ENCODE data around the gene SLC17A9.

The SLC17A9 gene

DNA sequence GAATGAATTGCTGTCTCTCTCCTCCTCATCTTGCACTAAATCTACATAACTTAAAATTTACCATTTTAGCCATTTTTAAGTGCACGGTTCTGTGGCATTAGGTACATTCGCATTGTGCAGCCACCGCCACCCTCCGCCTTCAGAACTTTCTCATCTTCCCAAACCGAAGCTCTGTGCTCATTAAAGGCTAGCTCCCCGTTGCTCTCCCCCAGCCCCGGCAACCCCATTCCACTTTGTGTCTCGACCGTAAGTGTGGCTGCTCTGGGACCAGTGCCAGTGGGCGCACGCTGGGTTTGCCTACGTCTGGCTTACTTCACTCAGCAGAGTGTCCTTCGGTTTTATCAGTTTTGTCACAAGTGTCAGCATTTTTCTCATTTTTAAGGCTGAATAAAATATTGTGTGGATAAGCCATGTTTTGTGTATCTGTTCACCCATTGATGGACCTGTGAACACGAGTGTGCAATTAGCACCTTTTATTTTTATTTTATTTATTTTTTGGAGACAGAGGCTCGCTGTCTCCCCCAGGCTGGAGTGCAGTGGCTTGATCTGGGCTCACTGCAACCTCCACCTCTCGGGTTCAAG is 16.8 kb downstream of the SLC17A9 start:
- Mint-ChIP-seq H3K27ac (no peak overlapping the region), H3K27me3 (peaks cover 46% of the 10 kb centered on the region), H3K4me3 (no peak overlapping the region), H3K36me3 (ENCODE audit: low read depth) (peaks cover 32% of the 10 kb centered on the region), H3K4me1 (ENCODE audit: low read depth) (peaks cover 21% of the 10 kb centered on the region), H3K9me3 (no peaks in the 10 kb centered on the region)
- intact Hi-C loops (cut with micrococcal nuclease), result no loop called here

DNA sequence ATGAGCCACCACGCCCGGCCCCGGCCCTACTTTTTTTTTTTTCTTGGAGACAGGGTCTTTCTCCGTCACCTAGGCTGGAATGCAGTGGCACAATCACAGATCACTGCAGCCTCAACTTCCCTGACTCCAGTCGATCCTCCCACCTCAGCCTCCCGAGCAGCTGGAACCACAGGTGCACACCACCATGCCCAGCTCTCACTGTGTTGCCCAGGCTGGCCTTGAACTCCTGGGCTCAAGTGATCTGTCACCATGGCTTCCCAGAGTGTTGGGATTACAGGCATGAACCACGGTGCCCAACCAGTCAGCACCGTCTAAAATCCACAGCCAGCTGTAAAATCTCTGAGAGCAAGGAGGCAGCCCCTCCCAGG is 17.4 kb downstream of the SLC17A9 start:
- Mint-ChIP-seq H3K27me3 (peaks cover 52% of the 10 kb centered on the region), H3K4me3 (no peak overlapping the region), H3K9me3 (no peaks in the 10 kb centered on the region), H3K4me1 (ENCODE audit: low read depth) (peaks cover 14% of the 10 kb centered on the region), H3K36me3 (ENCODE audit: low read depth) (peaks cover 26% of the 10 kb centered on the region), H3K27ac (no peak overlapping the region)
- intact Hi-C loops (cut with micrococcal nuclease), result no loop called here

DNA sequence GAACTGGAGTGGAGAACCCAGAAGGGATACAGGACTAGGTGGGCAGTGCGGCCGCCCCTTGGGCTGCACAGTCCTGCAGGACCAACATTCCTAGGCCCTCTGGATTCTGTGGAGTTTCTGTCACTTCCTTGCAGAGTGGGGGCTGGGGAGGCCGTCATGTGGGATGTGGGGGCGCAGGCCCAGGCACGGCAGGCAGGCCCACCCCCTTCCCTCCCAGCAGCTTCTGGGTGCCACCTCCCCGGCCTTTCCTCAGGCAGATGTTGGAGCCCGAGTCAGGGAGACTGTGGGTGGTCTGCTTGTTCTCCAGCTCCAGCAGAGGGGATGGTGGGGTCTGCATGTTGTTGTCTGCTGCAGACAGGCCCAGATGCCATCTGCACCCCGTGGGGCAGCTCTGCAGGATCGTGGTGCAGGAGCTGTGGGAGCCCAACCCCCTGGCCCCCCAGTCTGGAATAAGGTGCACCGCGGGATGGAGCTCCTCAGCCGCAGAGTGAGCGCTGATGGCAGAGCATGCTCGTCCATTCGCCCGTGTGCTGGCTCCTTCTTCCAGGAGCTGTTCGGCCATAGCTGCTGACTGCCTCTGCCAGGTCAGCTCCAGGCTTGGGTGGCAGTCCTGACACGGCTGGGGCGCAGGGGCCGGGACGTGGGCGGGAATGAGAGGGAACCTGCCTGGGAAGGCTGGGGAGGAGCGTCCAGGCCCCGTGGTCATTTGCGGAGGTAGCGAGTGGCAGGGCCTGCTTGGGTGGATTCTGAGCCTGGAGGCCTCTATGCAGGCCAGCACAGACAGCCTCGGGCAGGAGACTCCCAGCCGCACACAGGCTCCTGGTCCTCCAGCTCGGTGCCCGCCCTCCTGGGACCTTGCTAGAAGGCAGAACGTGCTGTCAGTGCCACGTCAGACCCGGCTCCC is 18.1 kb downstream of the SLC17A9 start:
- no peak overlapping the region for H3K27ac Mint-ChIP-seq
- peaks cover 19% of the 10 kb centered on the region for H3K36me3 Mint-ChIP-seq (ENCODE audit: low read depth)
- intact Hi-C loops (cut with micrococcal nuclease), result no loop called here
- no peaks in the 10 kb centered on the region for H3K9me3 Mint-ChIP-seq
- H3K4me3 Mint-ChIP-seq, result no peak overlapping the region
- peaks cover 13% of the 10 kb centered on the region for H3K4me1 Mint-ChIP-seq (ENCODE audit: low read depth)
- H3K27me3 Mint-ChIP-seq, result peaks cover 58% of the 10 kb centered on the region

DNA sequence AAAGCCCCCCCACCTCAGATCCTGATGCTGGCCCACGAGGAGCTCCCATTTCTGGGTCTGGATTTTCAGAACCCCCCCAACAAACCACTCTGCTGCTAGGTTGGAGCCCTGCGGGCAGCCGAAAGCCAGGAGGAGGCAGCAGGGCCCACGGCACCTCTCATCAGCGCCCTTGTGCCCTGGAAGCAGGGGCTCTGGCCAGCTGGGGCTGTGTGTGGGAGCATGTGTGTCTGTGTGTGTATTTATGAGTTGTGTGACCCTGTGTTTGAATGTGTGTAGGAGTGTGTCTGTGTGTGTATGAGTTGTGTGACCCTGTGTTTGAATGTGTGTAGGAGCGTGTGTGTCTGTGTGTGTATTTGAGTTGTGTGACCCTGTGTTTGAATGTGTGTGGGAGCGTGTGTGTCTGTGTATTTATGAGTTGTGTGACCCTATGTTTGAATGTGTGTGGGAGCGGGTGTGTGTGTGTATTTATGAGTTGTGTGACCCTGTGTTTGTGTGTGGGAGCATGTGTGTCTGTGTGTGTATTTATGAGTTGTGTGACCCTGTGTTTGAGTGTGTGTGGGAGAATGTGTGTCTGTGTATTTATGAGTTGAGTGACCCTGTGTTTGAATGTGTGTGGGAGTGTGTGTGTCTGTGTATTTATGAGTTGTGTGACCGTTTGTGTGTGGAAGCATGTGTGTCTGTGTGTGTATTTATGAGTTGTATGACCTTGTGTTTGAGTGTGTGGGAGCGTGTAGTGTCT is 18.9 kb downstream of the SLC17A9 start:
- peaks cover 13% of the 10 kb centered on the region for H3K4me1 Mint-ChIP-seq (ENCODE audit: low read depth)
- H3K4me3 Mint-ChIP-seq, result no peak overlapping the region
- peaks cover 12% of the 10 kb centered on the region for H3K36me3 Mint-ChIP-seq (ENCODE audit: low read depth)
- no peak overlapping the region for H3K27ac Mint-ChIP-seq
- intact Hi-C loops (cut with micrococcal nuclease), result no loop called here
- peaks cover 66% of the 10 kb centered on the region for H3K27me3 Mint-ChIP-seq
- H3K9me3 Mint-ChIP-seq, result no peaks in the 10 kb centered on the region

DNA sequence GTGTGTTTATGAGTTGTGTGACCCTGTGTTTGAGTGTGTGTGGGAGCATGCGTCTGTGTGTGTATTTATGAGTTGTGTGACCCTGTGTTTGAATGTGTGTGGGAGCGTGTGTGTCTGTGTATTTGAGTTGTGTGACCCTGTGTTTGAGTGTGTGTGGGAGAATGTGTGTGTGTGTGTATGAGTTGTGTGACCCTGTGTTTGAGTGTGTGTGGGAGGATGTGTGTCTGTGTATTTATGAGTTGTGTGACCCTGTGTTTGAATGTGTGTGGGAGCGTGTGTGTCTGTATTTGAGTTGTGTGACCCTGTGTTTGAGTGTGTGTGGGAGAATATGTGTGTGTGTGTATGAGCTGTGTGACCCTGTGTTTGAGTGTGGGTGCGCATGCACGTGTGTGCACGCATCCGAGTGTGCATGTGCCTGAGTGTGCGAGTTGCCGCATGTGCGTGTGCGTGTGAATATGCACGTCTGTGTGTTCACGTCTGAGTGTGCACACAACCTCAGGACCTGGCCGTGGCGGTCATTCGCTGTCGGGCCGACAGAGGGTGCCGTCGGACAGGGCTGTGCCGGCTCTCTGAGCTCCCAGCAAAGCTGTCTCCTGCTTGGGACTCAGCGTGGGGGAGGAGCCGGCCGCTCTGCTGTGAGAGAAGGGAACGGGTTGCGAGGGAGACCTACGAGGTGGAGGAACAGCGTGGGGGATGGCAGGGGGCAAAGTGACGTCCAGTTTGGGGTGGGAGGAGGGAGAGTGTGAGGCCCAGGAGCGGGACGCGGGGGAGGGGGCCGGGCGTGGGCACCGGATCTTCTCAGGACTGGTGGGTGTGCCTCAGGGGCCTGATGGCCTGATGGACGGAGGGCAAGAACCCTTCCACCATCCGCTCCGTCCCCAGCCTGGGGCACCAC is 19.7 kb downstream of the SLC17A9 start:
- no peak overlapping the region for H3K4me3 Mint-ChIP-seq
- H3K9me3 Mint-ChIP-seq, result no peaks in the 10 kb centered on the region
- H3K27ac Mint-ChIP-seq, result no peak overlapping the region
- peaks cover 7% of the 10 kb centered on the region for H3K36me3 Mint-ChIP-seq (ENCODE audit: low read depth)
- intact Hi-C loops (cut with micrococcal nuclease), result loop anchor here (1.0 kb wide), 1 partner anchor 37 kb away; no protein-coding TSS in a partner anchor
- H3K27me3 Mint-ChIP-seq, result peaks cover 73% of the 10 kb centered on the region
- peaks cover 13% of the 10 kb centered on the region for H3K4me1 Mint-ChIP-seq (ENCODE audit: low read depth)

DNA sequence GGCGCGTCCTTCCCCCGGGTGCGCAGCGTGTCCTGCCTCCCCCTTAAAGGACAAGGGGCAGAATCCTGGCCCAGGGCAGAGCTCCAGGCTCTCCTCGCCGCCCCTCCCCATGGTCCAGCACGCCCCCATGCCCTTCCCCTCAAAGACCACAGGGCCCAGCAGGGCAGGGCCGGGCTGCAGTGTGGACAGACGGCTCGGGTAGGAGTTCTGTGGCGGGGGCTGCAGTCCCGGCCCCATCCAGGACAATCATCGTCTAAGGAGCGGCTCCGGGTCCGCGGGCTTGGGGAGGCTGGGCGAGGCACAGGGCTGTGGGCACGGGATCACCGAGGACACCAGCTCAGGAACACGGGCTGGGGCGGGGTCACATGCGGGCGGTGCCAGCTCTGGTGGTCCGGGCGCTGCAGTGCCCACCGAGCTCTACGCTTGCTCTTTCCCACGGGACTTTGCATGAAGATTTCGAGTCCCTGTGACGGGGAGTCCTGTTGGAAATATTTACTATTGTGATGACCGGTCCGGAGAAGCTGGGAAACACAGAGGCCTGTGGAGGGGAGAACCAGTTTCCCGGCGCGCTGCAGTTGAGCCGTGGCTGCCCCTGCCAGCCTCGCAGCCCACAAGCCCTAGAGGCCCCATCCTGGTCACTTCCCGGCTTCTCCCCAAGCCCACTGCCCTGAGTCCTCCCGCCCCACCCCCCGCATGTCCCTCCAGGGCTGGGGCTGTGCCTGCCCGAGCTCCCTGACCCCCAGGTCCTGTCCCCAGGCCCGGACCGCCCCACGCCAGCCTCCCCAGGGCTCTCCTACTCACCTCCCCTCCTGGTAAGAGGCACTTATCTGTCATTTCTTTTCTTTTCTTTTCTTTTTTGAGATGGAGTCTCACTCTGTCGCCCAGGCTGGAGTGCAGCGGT is 20.6 kb downstream of the SLC17A9 start:
- intact Hi-C loops (cut with micrococcal nuclease), result loop anchor here (1.0 kb wide), 1 partner anchor 36 kb away; no protein-coding TSS in a partner anchor
- H3K4me3 Mint-ChIP-seq, result no peak overlapping the region
- H3K9me3 Mint-ChIP-seq, result no peaks in the 10 kb centered on the region
- no peak overlapping the region for H3K27ac Mint-ChIP-seq
- peaks cover 2% of the 10 kb centered on the region for H3K36me3 Mint-ChIP-seq (ENCODE audit: low read depth)
- peaks cover 82% of the 10 kb centered on the region for H3K27me3 Mint-ChIP-seq
- peaks cover 22% of the 10 kb centered on the region for H3K4me1 Mint-ChIP-seq (ENCODE audit: low read depth)

DNA sequence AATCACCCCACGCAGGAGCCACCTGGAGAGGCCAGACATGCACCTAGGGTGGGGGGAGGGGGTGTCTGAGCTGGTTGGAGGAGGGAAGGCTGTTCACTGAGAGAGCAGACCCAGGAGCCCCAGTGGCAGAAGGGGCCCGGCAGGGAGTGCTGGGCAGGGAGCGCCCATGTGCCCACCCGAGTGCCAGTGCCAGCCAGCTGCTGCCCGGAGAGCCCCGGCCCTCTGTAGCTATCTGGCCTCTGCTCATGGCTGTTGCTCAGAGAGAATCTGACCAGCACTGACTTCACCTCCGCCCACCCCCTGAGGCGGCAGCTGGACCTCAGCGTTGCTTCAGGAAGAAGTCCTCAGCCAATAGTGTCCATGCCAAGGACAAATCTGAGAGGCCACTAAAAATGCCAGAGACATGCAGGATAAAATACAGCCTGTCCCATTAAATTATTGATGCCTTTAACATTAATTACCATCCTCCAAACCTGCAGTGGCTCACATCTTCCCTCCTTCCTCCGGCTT is 22.8 kb downstream of the SLC17A9 start:
- H3K9me3 Mint-ChIP-seq, result no peaks in the 10 kb centered on the region

DNA sequence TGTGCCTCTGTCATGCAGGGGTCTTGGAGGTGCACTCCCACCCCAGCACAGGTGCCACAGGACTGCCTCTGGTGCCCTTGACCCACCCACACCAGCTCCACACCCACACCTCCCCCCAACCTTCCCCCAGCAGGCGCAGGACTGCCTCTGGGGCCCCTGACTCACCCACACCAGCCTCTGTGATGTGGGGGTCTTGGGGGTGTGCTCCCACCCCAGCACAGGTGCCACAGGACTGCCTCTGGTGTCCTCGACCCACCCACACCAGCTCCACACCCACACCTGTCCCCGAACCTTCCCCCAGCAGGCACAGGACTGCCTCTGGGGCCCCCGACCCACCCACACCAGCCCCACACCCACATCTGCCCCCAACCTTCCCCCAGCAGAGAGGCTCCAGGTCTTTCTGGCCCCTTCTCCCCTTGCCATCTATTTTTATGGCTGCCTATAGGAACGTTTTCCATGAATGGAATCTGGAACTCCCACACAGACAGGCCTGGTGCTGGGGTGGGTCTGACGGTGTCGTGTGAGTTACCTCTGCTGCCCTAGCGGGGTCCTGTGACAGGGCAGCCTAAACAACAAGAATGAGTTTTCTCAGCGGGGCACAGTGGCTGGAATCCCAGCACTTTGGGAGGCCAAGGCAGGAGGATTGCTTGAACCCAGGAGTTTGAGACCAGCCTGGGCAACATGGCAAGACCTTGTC is 23.5 kb downstream of the SLC17A9 start:
- Mint-ChIP-seq H3K27ac (no peak overlapping the region), H3K9me3 (no peaks in the 10 kb centered on the region), H3K4me3 (no peak overlapping the region), H3K4me1 (ENCODE audit: low read depth) (peaks cover 42% of the 10 kb centered on the region), H3K36me3 (ENCODE audit: low read depth) (no peaks in the 10 kb centered on the region), H3K27me3 (peaks cover 97% of the 10 kb centered on the region)
- intact Hi-C loops (cut with micrococcal nuclease), result no loop called here

More for the DNA sequence above, 22.8 kb downstream of the SLC17A9 start:
- peaks cover 94% of the 10 kb centered on the region for H3K27me3 Mint-ChIP-seq
- peaks cover 39% of the 10 kb centered on the region for H3K4me1 Mint-ChIP-seq (ENCODE audit: low read depth)
- H3K4me3 Mint-ChIP-seq, result no peak overlapping the region
- intact Hi-C loops (cut with micrococcal nuclease), result no loop called here
- H3K36me3 Mint-ChIP-seq (ENCODE audit: low read depth), result no peaks in the 10 kb centered on the region
- H3K27ac Mint-ChIP-seq, result no peak overlapping the region

DNA sequence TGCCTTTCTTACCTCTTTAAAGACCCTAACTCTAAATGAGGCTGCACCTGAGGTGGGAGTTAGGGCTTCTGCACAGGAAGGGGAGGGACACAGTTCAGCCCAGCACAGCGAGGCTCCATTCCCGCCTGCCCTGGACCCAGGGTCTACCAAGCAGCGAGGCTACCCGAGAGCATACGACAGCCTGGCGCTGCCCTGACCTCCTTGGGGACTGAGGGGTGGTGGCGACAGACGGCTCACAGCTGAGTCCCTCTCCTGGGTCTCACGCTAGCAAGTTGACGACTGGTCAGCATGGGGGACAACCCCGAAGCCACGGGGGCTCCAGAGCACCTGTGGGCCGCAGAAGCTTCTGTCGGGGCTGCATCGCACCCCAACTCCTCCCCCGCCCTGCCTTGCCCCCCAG is 24.4 kb downstream of the SLC17A9 start:
- Mint-ChIP-seq H3K27ac (no peak overlapping the region), H3K9me3 (no peaks in the 10 kb centered on the region), H3K27me3 (peaks cover 97% of the 10 kb centered on the region), H3K4me3 (no peak overlapping the region), H3K4me1 (ENCODE audit: low read depth) (peaks cover 48% of the 10 kb centered on the region), H3K36me3 (ENCODE audit: low read depth) (no peaks in the 10 kb centered on the region)
- intact Hi-C loops (cut with micrococcal nuclease), result no loop called here

DNA sequence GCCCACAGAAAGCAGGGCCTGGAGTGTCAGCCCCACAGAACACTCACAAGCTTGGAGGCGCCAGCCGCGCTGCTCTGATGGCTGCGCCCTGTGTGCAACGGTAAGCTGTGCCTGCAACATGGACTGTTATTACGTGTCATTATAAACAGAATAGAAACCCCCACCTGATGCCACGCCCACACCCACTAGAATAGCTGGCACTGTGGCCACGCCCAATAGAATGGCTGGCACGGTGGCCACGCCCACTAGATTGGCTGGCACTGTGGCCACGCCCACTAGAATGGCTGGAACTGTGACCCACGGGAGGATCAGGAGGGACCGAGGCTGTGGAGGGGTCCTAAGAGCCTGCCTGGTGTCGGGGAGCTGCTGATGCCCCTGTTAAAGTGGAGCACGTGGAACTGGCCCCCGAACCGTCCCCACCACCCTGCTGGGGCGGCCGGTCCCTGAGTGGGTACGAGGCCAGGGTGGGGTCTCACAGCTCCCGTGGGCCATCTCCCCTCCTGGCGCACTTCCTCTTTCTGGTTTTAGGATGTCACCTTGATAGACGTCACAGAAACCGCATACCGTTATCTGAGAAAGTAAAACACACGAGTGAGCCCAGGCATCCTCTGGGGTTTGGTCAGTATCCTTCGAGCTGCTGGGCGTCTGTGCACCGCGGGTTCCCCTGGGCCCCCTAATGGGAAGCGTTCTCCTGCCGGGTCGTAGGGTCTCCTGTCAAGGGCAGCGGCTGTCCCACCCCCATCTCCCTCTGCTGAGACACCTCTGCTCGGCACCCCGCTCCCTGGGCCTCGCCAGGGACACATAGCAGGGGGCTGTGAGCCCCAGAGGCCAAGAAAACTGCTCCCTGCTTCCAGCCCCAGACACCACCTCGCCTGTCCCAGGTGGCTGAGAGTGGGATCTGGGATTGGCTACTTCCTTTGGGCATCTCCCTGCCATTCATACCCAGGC is 25.4 kb downstream of the SLC17A9 start:
- Mint-ChIP-seq H3K36me3 (ENCODE audit: low read depth) (no peaks in the 10 kb centered on the region), H3K4me3 (peak overlapping the region; percentile 58), H3K9me3 (no peaks in the 10 kb centered on the region), H3K27ac (peak overlapping the region; percentile 27), H3K4me1 (ENCODE audit: low read depth) (peaks cover 49% of the 10 kb centered on the region), H3K27me3 (peaks cover 97% of the 10 kb centered on the region)
- intact Hi-C loops (cut with micrococcal nuclease), result no loop called here

DNA sequence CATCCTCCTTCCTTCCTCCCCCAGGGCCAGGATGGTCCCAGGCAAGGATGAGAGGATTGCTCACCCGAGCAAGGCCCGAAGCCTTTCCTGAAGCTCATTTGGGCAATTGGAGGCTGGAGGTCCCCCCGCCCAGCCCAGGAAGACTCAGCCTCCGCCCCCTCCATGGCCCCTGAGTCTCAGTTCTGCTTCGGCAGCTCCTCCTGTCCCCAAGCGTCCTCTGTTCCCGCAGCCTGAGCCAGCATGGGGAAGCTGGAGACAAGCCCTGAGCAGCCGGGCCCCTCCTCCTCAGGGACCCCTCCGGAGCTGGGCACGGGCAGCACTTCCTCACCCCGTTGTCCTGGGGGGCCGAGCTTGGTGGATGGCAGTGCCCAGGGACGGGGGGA is 26.0 kb downstream of the SLC17A9 start:
- no peaks in the 10 kb centered on the region for H3K9me3 Mint-ChIP-seq
- H3K27me3 Mint-ChIP-seq, result peaks cover 97% of the 10 kb centered on the region
- H3K4me1 Mint-ChIP-seq (ENCODE audit: low read depth), result peaks cover 54% of the 10 kb centered on the region
- peak overlapping the region; percentile 58 for H3K4me3 Mint-ChIP-seq
- intact Hi-C loops (cut with micrococcal nuclease), result no loop called here
- no peaks in the 10 kb centered on the region for H3K36me3 Mint-ChIP-seq (ENCODE audit: low read depth)
- H3K27ac Mint-ChIP-seq, result peak overlapping the region; percentile 27

Measured in dendritic cell treated with granulocyte-macrophage colony-stimulating factor and Interleukin-4, amounts not matched to agents 40 ng/mL and 50 ng/mL, for 4 days (primary cell).